Nephron progenitor cell (in vitro differentiated cells): ENCODE results near the gene IRS2.

Experiments used
- DNase-seq: peaks from one replicate; pipeline ENCODE4 v3.0.0; 2021
- H3K27ac Mint-ChIP-seq: 2 replicates; pipeline ENCODE4 v1.8.0; 2021; ENCODE audit warnings: mild to moderate bottlenecking, moderate library complexity, mixed read lengths
- H3K27me3 Mint-ChIP-seq: 2 replicates; pipeline ENCODE4 v1.8.0; 2021; ENCODE audit warnings: mild to moderate bottlenecking, low read depth, mixed read lengths; ENCODE audit not compliant: poor library complexity
- H3K36me3 Mint-ChIP-seq: 2 replicates; pipeline ENCODE4 v1.8.0; 2021; ENCODE audit warnings: low read depth, mixed read lengths
- H3K4me1 Mint-ChIP-seq: 2 replicates; pipeline ENCODE4 v1.8.0; 2021; ENCODE audit warnings: mixed read lengths
- H3K4me3 Mint-ChIP-seq: 2 replicates; pipeline ENCODE4 v1.8.0; 2021; ENCODE audit warnings: mild to moderate bottlenecking, moderate library complexity, mixed read lengths
- H3K9me3 Mint-ChIP-seq: 2 replicates; pipeline ENCODE4 v1.8.0; 2021; ENCODE audit warnings: mild to moderate bottlenecking, moderate library complexity, mixed read lengths
- TF ChIP-seq, protein P1 (sequence below): fragments of 200-600 bp; sonication (generic); IDR thresholded peaks from 2 replicates; pipeline ENCODE4 v1.5.0; 2021; ENCODE audit warnings: antibody characterized with exemption

IRS2 gene

GRCh38 chr13:109783815-109784589 lies 2.4 kb downstream of the IRS2 start:
- H3K36me3 Mint-ChIP-seq, result peaks cover 17% of the 10 kb centered on the region
- TF ChIP-seq, protein P1, sequence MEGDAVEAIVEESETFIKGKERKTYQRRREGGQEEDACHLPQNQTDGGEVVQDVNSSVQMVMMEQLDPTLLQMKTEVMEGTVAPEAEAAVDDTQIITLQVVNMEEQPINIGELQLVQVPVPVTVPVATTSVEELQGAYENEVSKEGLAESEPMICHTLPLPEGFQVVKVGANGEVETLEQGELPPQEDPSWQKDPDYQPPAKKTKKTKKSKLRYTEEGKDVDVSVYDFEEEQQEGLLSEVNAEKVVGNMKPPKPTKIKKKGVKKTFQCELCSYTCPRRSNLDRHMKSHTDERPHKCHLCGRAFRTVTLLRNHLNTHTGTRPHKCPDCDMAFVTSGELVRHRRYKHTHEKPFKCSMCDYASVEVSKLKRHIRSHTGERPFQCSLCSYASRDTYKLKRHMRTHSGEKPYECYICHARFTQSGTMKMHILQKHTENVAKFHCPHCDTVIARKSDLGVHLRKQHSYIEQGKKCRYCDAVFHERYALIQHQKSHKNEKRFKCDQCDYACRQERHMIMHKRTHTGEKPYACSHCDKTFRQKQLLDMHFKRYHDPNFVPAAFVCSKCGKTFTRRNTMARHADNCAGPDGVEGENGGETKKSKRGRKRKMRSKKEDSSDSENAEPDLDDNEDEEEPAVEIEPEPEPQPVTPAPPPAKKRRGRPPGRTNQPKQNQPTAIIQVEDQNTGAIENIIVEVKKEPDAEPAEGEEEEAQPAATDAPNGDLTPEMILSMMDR, result no peak
- DNase-seq, result no peak
- no peaks in the 10 kb centered on the region for H3K9me3 Mint-ChIP-seq
- H3K4me1 Mint-ChIP-seq, result peaks cover 37% of the 10 kb centered on the region
- H3K4me3 Mint-ChIP-seq, result peak overlapping the region; percentile 54
- H3K27ac Mint-ChIP-seq, result no peak overlapping the region
- peaks cover 15% of the 10 kb centered on the region for H3K27me3 Mint-ChIP-seq

DNA sequence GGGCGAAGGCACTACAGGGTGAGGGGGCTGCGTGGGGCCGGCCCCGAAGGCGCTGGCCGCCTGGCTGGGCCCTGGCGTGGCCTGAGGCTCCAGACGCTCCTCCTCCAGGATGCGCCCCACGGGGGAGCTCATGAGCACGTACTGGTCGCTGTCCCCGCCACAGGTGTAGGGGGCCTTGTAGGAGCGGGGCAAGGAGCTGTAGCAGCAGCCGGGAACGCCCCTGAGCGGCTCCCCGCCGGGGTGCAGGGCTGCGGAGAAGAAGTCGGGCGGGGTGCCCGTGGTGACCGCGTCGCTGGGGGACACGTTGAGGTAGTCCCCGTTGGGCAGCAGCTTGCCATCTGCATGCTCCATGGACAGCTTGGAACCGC lies 3.0 kb downstream of the IRS2 start:
- Mint-ChIP-seq H3K36me3 (peaks cover 17% of the 10 kb centered on the region), H3K27me3 (peaks cover 11% of the 10 kb centered on the region), H3K4me3 (no peak overlapping the region), H3K9me3 (no peaks in the 10 kb centered on the region), H3K27ac (no peak overlapping the region), H3K4me1 (peaks cover 37% of the 10 kb centered on the region)
- no peak for DNase-seq
- TF ChIP-seq, protein P1, result no peak

GRCh38 chr13:109782823-109783431 lies 3.5 kb downstream of the IRS2 start:
- Mint-ChIP-seq H3K9me3 (no peaks in the 10 kb centered on the region), H3K4me3 (peak overlapping the region; percentile 60), H3K36me3 (peaks cover 17% of the 10 kb centered on the region), H3K27ac (no peak overlapping the region), H3K27me3 (peaks cover 6% of the 10 kb centered on the region), H3K4me1 (peaks cover 39% of the 10 kb centered on the region)
- DNase-seq, result no peak
- TF ChIP-seq, protein P1, result no peak

GRCh38 chr13:109782066-109782822 lies 4.1 kb downstream of the IRS2 start:
- Mint-ChIP-seq H3K9me3 (no peaks in the 10 kb centered on the region), H3K4me1 (peaks cover 43% of the 10 kb centered on the region), H3K27me3 (peaks cover 4% of the 10 kb centered on the region), H3K4me3 (no peak overlapping the region), H3K27ac (no peak overlapping the region), H3K36me3 (peaks cover 17% of the 10 kb centered on the region)
- TF ChIP-seq, protein P1, result no peak
- no peak for DNase-seq

DNA sequence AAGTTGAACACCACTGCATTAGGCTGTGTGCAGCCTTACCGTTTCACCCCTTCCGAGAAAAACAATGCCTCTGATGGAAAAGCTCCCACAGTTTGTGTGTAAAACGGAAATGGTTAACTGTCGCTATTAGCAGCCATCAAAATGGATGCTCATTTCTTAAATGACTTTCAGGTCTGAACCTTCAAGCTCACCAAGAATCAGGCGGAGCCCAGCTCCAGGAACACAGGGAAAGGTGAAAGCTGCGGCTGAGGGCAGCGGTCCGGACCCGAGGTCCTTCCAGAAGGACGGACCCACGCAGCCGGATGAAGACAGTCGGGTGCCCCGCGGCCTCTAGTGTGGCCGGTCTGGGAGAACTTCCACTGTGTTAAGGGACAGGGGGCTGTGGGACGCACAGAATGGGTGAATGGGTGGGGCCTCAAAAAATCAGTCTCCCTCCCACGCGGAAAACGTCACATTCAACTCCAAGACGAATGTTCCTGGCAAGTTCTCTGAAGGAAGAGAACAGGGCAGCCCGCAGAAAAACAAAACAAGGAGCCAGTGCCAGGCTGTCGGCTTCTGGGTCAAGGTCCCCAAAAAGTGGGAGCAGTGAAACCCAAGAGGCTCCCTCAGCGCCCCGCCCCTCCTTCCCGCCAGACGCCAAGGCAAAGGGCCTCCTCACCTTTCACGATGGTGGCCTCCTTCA lies 4.9 kb downstream of the IRS2 start:
- H3K27me3 Mint-ChIP-seq, result peaks cover 4% of the 10 kb centered on the region
- peak overlapping the region; percentile 38 for H3K27ac Mint-ChIP-seq
- DNase-seq, result no peak
- H3K9me3 Mint-ChIP-seq, result no peaks in the 10 kb centered on the region
- H3K4me1 Mint-ChIP-seq, result peaks cover 50% of the 10 kb centered on the region
- H3K4me3 Mint-ChIP-seq, result peak overlapping the region; percentile 80
- peaks cover 17% of the 10 kb centered on the region for H3K36me3 Mint-ChIP-seq
- TF ChIP-seq, protein P1, result no peak
